Upper lobe of left lung (tissue), 4 donors: ENCODE results near the gene NAA40.

Source experiments
- CTCF ChIP-seq, 6 experiments: fragments of 450-650 bp in 4 of 6; fragments of 200-600 bp in 2 of 6; sonication (generic) in 2 of 6; IDR thresholded peaks; one replicate each; pipeline ENCODE4 v1.5.1; 2016 to 2019; ENCODE audit warnings: antibody characterized with exemption in 6 of 6
- EP300 ChIP-seq, 4 donors: sonication (generic); formaldehyde crosslinking; IDR thresholded peaks; one replicate each; pipeline ENCODE4 v1.5.1; 2017; ENCODE audit warnings: antibody characterized with exemption in 4 of 4, control low read depth in 2 of 4
- POLR2A ChIP-seq, 4 donors: fragments of 450-650 bp; IDR thresholded peaks; one replicate each; pipeline ENCODE4 v1.5.1; 2016 to 2017; ENCODE audit warnings: antibody characterized with exemption in 4 of 4, mild to moderate bottlenecking in 2 of 4
- POLR2AphosphoS5 ChIP-seq, 2 donors: sonication (generic); formaldehyde crosslinking; IDR thresholded peaks; one replicate each; pipeline ENCODE4 v1.5.1; 2017; ENCODE audit warnings: antibody characterized with exemption in 2 of 2

- TF ChIP-seq CTCF (IDR thresholded peaks at IDR 0.05) = no peak
- no peak for TF ChIP-seq EP300 (IDR thresholded peaks at IDR 0.05)
- no peak for TF ChIP-seq POLR2A (IDR thresholded peaks at IDR 0.05)
- no peak for TF ChIP-seq POLR2AphosphoS5 (IDR thresholded peaks at IDR 0.05)
Observed at GRCh38 chr11:63997104-63997700, 58.4 kb downstream of the NAA40 start.
